Cerebellar nuclear complex (tissue), 1 donor: ENCODE data around the gene MTCH2.
"Not testable (repeated sequence)": the region's sequence is repeated elsewhere in the genome, so short reads cannot be mapped to it uniquely, and the experiment has no call there.

Experiments
- DNase-seq, 2 experiments: peaks; one replicate each; lab custom pipeline; 2025; lab: John Stamatoyannopoulos, UW

The MTCH2 gene

DNA sequence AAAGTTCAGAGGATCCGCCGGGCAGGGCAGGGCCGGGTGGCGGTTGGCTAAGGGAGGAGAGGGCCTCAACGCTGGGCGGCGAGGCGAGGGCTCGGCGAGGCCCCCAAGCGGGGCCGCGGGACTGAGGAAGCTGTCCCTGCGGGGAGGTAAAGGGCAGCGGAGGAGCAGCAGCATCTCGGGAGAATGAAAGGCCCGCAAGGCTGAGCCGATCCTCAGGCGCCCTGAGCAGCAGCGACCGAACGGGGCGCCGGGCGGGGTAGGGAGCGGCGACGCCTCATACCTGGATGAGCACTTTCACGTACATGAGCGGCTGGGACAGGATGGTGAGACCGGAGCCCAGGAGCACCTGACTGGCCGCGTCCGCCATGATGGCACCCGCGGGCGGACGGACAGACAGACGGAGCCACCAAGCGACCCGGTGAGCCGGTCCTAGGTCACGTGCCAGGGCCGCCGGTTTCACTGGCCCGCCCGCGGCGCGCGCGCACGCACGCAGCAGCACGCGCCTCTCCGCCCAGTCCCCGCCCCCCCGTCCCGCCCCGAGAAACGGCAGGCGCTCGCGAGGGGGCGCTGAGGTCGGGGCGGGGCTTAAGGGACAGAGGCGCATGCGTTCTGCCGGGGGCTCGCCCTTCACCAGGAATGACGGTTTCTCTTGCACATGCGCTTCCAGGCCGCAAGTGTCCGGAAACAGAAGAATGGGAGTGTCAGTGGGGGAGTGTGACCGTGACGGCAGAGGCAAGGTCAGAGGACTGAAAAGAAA, at the start of gene MTCH2:
Gene MTCH2, minus strand, starts transcription at position 461 of the 757 bp plus-strand sequence. Its CDS starts 94 bp downstream, at position 367.
- peak; percentile 50 to 90 for DNase-seq

- no peak for DNase-seq
Measured at GRCh38 chr11:47691979-47692378, 49.6 kb upstream of the MTCH2 start.

DNA sequence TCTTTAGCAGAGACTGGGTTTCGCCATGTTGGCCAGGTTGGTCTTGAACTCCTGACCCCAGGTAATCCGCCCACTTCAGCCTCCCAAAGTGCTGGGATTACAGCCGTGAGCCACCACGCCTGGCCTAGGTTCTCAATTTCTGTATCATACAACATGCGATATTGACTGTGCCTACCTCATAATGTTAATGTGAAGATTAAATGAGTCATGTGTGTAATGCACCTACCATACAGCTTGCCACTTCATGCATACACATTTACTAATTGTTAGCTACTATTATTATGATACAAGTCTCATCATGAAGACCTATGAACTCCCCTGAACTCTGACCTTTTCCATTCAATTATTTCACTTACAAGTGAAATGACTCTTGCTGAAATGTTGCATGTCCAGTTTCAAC, 47.1 kb upstream of the MTCH2 start:
- no peak for DNase-seq

DNA sequence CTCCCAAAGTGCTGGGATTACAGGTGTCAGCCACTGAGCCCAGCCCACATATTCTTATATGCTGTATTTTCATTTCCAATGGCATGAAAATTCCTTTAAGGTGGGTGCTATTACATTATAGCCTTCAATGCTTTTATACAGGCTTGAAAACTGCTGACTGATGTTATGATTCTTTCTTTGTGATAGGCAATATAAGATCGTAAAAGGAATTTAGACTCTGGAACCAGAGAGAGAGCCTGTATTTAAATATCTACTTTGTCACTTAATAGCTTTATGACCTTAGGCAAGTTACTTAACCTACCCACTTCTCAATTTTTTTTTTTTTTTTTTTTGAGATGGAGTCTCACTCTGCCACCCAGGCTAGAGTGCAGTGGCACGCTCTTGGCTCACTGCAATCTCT, 46.6 kb upstream of the MTCH2 start:
- no peak for DNase-seq

GRCh38 chr11:47688111-47688510, 45.8 kb upstream of the MTCH2 start:
- DNase-seq, result no peak

GRCh38 chr11:47686704-47687103, 44.3 kb upstream of the MTCH2 start:
- DNase-seq, result not testable (repeated sequence)

DNA sequence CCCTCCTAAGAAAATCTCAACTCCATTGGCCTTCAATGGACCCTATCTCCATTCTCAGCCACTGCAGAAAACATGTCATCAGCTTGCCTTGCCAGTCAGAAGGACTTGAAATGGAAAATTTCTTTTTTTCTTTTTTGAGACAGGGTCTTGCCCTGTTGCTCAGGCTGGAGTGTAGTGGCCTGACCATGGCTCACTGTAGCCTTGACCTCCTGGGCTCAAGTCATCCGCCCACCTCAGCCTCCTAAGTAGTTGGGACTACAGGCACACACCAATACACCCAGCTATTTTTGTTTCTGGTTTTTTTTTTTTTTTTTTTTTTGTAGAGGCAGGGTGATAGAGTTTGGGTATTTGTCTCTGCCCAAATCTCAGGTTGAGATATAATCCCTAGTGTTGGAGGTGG, 43.8 kb upstream of the MTCH2 start:
- no peak for DNase-seq

- DNase-seq, result no peak
Measured at GRCh38 chr11:47675851-47676250, 33.5 kb upstream of the MTCH2 start.

DNA sequence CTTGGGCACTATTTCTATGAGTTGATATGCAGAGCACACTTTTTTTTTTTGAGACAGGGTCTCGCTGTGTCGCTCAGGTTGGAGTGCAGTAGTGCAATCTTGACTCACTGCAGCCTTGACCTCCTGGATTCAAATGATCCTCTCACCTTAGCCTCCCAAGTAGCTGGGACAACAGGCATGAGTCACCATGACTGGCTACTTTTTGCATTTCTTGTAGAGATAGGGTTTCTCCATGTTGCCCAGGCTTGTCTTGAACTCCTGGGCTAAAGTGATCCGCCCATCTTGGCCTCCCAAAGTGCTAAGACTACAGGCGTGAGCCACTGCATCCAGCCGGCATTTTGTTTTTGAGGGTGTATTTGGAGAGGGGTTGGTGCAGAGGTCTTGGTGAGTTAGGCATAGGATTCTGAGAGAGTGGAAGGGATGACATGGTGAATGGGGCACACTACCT, 29.9 kb upstream of the MTCH2 start:
- DNase-seq, result no peak

DNA sequence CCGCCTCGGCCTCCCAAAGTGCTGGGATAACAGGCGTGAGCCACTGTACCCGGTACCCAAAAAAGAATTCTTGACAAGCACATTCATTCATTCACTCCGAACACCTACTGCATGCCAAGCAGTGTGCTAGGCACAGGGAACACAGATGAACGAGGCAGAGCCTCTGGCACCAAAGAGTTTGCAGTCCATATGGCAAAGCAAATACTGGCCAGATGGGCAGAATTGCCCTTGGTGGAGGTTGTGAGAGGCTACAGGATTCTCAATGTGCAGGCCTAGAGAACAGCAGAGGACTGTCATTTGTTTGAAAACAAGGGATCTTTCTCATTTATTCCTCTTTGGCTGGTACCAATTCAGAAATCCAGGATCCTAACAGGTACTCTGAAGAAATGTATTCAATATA, 27.5 kb upstream of the MTCH2 start:
- peak; percentile 50 to 73 for DNase-seq

DNA sequence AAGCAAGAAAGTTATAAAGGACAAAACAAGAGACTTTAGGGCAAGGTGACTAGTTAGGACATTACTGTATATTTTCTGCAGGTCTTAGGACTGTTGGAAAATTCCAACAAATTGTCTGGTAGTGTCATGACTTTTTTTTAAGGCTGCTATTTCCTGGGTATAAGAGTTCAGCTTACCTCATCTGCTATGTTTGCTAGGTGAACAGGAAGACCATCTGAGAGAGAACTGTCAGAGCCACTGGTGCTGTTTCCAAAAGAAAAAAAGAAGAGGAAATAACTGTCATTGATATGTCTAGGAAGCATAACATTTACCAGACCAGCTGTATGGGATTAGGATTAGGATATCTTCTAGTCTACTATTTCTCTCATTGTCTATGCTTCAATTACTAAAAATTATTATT, 26.3 kb upstream of the MTCH2 start:
- no peak for DNase-seq

DNA sequence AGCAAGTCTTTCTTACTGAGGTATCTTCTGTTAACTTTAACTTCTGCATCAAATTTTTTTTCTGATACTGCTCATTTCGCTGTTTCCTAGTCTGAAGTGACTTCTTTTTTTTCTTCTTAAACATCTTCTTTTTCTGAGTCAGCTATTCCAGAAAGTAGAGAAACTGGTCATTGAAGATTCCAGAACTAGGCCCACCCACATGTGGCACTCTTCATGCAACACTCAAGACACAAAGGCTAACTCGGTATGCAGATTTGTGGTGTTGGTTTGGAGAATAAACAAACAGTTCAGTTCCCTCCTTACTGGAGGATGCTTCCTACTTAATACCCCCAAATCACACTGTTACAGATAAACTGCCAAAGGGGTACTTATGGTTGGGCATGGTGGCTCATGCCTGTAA, 25.2 kb upstream of the MTCH2 start:
- DNase-seq, result no peak

- no peak for DNase-seq
Measured at GRCh38 chr11:47667135-47667534, 24.8 kb upstream of the MTCH2 start.

DNA sequence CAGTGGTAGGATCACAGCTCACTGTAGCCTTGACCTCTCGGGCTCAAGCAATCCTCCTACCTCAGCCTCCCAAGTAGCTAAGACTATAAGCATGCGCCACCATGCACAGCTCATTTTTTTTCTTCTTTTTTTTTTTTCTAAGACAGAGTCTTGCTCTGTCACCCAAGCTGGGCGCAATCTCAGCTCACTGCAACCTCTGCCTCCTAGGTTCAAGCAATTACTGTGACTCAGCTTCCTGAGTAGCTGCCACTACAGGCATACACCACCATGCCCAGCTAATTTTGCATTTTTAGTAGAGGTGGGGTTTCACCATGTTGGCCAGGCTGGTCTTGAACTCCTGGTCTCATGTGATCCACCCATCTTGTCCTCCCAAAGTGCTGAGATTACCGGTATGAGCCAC, 22.6 kb upstream of the MTCH2 start:
- DNase-seq, result not testable (repeated sequence)

- DNase-seq, result no peak
Measured at GRCh38 chr11:47661245-47661644, 18.9 kb upstream of the MTCH2 start.

DNA sequence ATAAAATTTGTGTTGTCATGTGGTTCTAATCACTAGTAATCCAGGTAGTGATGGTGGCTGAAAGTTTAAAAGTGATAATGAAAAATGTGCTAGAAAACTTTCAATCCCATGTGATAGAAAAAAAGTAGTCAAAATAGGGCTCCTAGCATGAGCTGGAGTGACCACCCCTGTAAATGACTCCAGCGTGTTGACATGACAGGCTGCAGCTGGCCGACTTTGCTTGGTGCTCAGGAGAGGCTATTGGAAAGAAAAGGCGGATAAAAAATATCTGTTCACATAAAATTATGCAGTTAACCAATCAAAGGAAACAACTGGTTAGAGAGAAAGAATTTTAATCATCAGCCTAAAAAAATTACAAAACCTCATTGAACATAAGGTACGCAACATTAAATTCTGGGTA, 16.9 kb upstream of the MTCH2 start:
- no peak for DNase-seq

GRCh38 chr11:47656260-47656885, 14.0 kb upstream of the MTCH2 start:
- DNase-seq, result peak; percentile 81 to 97

GRCh38 chr11:47651818-47652469, 9.6 kb upstream of the MTCH2 start:
- no peak for DNase-seq

GRCh38 chr11:47649276-47649675, 6.9 kb upstream of the MTCH2 start:
- DNase-seq, result no peak

- DNase-seq, result no peak
Measured at GRCh38 chr11:47646019-47646418, 3.7 kb upstream of the MTCH2 start.

DNA sequence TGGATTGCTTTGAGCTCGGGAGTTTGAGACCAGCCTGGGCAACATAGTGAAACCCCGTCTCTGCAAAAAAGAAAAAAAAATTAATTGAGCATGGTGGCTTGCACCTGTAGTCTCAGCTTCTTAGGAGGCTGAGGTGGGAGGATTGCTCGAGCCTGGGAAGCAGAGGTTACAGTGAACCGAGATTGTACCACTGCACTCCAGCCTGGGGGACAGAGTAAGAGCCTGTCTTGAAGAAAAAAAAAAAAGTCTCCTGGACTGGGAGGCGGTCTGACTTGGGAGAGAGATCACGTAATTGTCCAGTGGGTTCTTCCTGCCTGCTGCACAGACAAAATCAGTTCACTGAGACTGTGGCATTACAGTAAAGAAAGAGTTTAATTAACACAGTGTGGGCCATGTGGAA, 3.1 kb upstream of the MTCH2 start:
- DNase-seq, result no peak

GRCh38 chr11:47641600-47642098, 710 bp downstream of the MTCH2 start:
- peak in 1 of 2 experiments; percentile 32 for DNase-seq

- DNase-seq, result not testable (repeated sequence)
Measured at GRCh38 chr11:47640506-47640905, 1.9 kb downstream of the MTCH2 start.
